Measurements from ENCODE around the gene RNPC3. TPM values are rescaled to one million over a fixed set of nuclear protein-coding genes. Genes with fewer than 3 reads are reported as not detected.

The RNPC3 gene
- total RNA-seq, 1 experiment from 2014 or later = 20.1 TPM

DNA sequence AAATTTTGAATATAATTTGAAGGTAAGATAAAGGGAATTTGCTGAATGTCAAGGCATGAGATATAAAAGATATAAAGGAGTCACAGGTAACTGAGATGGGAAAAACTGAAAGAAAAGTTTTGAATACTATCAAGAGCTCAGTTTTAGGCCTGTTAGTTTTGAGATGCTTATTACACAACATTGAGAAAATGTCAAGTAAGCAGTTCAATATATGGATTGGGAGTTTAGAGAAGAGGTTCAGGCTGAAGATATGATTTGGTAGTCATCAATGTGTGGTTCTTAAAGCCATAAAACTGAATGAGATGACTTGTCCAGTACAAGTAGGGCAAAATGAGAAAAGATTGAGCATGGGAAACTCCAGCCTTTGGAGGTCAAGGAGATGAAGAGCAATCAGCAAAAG is 4.7 kb upstream of the RNPC3 start:
- Histone ChIP-seq H3K9me3 (ENCODE audit: low read depth, low read length, poor library complexity, severe bottlenecking) (no peaks in the 10 kb centered on the region), H3K4me3 (ENCODE audit: low read depth, low read length, poor library complexity, severe bottlenecking) (no peak overlapping the region), H3K27me3 (replicated peaks; ENCODE audit: insufficient read depth, low read depth, low read length, poor library complexity) (no peaks in the 10 kb centered on the region), H3K36me3 (ENCODE audit: insufficient read depth, low read length, poor library complexity, severe bottlenecking) (no peaks in the 10 kb centered on the region), H3K27ac (ENCODE audit: low read depth, low read length, poor library complexity, severe bottlenecking) (no peak overlapping the region), H3K4me1 (ENCODE audit: insufficient read depth, low read length, poor library complexity, severe bottlenecking) (no peaks in the 10 kb centered on the region)
- ChIA-PET POLR2A (ENCODE audit: low non-redundant PET) (no interaction called here), CTCF (no interaction called here)
- BruUV-seq (replicated peaks) = no TSS peak
- intact Hi-C loops (cut with micrococcal nuclease; ENCODE audit: unreplicated experiment) = no loop called here
- no peak for TF ChIP-seq EZH2 (IDR thresholded peaks at IDR 0.05; ENCODE audit: borderline replicate concordance, low read depth, low read length, poor library complexity, severe bottlenecking)
- TF ChIP-seq, protein P1, sequence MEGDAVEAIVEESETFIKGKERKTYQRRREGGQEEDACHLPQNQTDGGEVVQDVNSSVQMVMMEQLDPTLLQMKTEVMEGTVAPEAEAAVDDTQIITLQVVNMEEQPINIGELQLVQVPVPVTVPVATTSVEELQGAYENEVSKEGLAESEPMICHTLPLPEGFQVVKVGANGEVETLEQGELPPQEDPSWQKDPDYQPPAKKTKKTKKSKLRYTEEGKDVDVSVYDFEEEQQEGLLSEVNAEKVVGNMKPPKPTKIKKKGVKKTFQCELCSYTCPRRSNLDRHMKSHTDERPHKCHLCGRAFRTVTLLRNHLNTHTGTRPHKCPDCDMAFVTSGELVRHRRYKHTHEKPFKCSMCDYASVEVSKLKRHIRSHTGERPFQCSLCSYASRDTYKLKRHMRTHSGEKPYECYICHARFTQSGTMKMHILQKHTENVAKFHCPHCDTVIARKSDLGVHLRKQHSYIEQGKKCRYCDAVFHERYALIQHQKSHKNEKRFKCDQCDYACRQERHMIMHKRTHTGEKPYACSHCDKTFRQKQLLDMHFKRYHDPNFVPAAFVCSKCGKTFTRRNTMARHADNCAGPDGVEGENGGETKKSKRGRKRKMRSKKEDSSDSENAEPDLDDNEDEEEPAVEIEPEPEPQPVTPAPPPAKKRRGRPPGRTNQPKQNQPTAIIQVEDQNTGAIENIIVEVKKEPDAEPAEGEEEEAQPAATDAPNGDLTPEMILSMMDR (conservative IDR thresholded peaks at IDR 0.05; ENCODE audit: low read depth, low read length) = no peak
- DNase-seq (ENCODE audit: low spot score) = no peak

DNA sequence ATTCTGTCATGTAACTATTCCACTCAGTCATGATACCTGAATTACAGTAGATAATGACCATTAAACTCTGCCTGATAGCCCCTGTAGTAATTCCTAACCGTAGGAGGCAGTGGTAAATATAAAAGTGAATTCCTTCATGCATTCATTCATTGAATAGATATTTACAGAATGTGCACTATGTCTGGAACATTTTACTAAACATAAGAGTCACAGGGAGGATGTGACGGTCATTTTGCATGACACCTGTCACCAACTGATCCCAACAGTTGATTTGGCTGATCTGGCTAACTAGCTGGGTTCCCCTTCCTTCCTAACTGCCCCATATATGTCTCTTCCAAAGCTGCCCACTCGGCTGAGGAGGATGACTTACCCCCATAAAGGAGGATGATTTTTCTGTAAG is 2.2 kb upstream of the RNPC3 start:
- intact Hi-C loops (cut with micrococcal nuclease; ENCODE audit: unreplicated experiment) = no loop called here
- ChIA-PET POLR2A (ENCODE audit: low non-redundant PET) (no interaction called here), CTCF (no interaction called here)
- H3K36me3 ChIP-seq (ENCODE audit: insufficient read depth, low read length, poor library complexity, severe bottlenecking) = no peaks in the 10 kb centered on the region
- no peaks in the 10 kb centered on the region for H3K4me1 ChIP-seq (ENCODE audit: insufficient read depth, low read length, poor library complexity, severe bottlenecking)
- H3K27me3 ChIP-seq (replicated peaks; ENCODE audit: insufficient read depth, low read depth, low read length, poor library complexity) = no peaks in the 10 kb centered on the region
- H3K9me3 ChIP-seq (ENCODE audit: low read depth, low read length, poor library complexity, severe bottlenecking) = no peaks in the 10 kb centered on the region
- no TSS peak for BruUV-seq (replicated peaks)
- no peak overlapping the region for H3K4me3 ChIP-seq (ENCODE audit: low read depth, low read length, poor library complexity, severe bottlenecking)
- no peak for TF ChIP-seq EZH2 (IDR thresholded peaks at IDR 0.05; ENCODE audit: borderline replicate concordance, low read depth, low read length, poor library complexity, severe bottlenecking)
- TF ChIP-seq, protein P1 (conservative IDR thresholded peaks at IDR 0.05; ENCODE audit: low read depth, low read length) = no peak
- DNase-seq (ENCODE audit: low spot score) = no peak
- H3K27ac ChIP-seq (ENCODE audit: low read depth, low read length, poor library complexity, severe bottlenecking) = no peak overlapping the region

DNA sequence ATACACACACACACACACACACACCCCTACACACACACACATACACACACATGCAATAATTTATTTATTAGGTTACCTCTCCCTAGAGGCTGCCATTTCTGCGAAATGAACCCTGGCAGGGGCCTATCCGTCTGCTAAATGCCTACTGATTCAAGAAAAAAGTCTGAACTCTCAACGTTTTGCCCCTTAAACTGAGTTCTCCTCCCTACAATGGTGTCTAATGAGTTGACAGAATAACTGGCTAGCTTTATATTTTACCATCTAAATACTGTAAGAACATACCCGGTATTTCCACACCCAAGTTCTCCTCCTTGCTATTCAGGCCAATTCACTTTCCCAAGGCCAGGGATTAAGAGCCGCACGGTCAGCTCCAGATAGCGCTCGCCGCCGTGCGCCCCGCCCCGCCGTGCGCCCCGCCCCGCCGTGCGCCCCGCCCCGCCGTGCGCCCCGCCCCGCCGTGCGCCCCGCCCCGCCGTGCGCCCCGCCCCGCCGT is 339 bp upstream of the RNPC3 start:
- CTCF ChIA-PET = no interaction called here
- H3K4me1 ChIP-seq (ENCODE audit: insufficient read depth, low read length, poor library complexity, severe bottlenecking) = no peaks in the 10 kb centered on the region
- H3K9me3 ChIP-seq (ENCODE audit: low read depth, low read length, poor library complexity, severe bottlenecking) = no peaks in the 10 kb centered on the region
- H3K27me3 ChIP-seq (replicated peaks; ENCODE audit: insufficient read depth, low read depth, low read length, poor library complexity) = no peaks in the 10 kb centered on the region
- no TSS peak for BruUV-seq (replicated peaks)
- POLR2A ChIA-PET (ENCODE audit: low non-redundant PET) = no interaction called here
- DNase-seq (ENCODE audit: low spot score) = peak; percentile 51
- intact Hi-C loops (cut with micrococcal nuclease; ENCODE audit: unreplicated experiment) = no loop called here
- TF ChIP-seq, protein P1 (conservative IDR thresholded peaks at IDR 0.05; ENCODE audit: low read depth, low read length) = no peak
- TF ChIP-seq EZH2 (IDR thresholded peaks at IDR 0.05; ENCODE audit: borderline replicate concordance, low read depth, low read length, poor library complexity, severe bottlenecking) = no peak
- H3K36me3 ChIP-seq (ENCODE audit: insufficient read depth, low read length, poor library complexity, severe bottlenecking) = no peaks in the 10 kb centered on the region
- peak overlapping the region; percentile 34 for H3K4me3 ChIP-seq (ENCODE audit: low read depth, low read length, poor library complexity, severe bottlenecking)
- H3K27ac ChIP-seq (ENCODE audit: low read depth, low read length, poor library complexity, severe bottlenecking) = no peak overlapping the region

Data from A673 (cell line).